Vagina (tissue), 2 donors: ENCODE data around the gene ANO2. TPM values are rescaled to one million over a fixed set of nuclear protein-coding genes. Genes with fewer than 3 reads are reported as not detected.
A peak's percentile ranks its signal among the peaks of the same experiment; 100 is the strongest.

ENCODE experiments used
- DNase-seq, 2 donors: peaks; one replicate each; pipeline ENCODE4 v3.0.0-alpha.2; 2017; ENCODE audit errors: extremely low spot score in 2 of 2
- H3K27ac ChIP-seq: fragments of 200-600 bp; sonication (generic); one replicate; pipeline ENCODE4 v1.5.1; 2019
- H3K27me3 ChIP-seq: fragments of 200-600 bp; sonication (generic); one replicate; pipeline ENCODE4 v1.5.1; 2019
- H3K36me3 ChIP-seq, 2 donors: fragments of 200-600 bp; sonication (generic); one replicate each; pipeline ENCODE4 v1.5.1; 2017 to 2019
- H3K4me1 ChIP-seq: fragments of 200-600 bp; sonication (generic); one replicate; pipeline ENCODE4 v1.5.1; 2019
- H3K4me3 ChIP-seq, 2 donors: fragments of 200-600 bp; sonication (generic); 1 replicate in 1 of 2; 2 replicates in 1 of 2; pipeline ENCODE4 v1.5.1; 2016 to 2019
- H3K9me3 ChIP-seq: fragments of 200-600 bp; sonication (generic); one replicate; pipeline ENCODE4 v1.5.1; 2019
- POLR2A ChIP-seq, 2 donors: fragments of 450-650 bp; IDR thresholded peaks; one replicate each; pipeline ENCODE4 v1.6.1; 2017; ENCODE audit warnings: antibody characterized with exemption in 2 of 2, mild to moderate bottlenecking in 2 of 2, moderate library complexity in 2 of 2
- POLR2AphosphoS5 ChIP-seq, 2 donors: sonication (generic); formaldehyde crosslinking; IDR thresholded peaks; one replicate each; pipeline ENCODE4 v1.9.0; 2017; ENCODE audit warnings: antibody characterized with exemption in 2 of 2, mild to moderate bottlenecking in 2 of 2, low read depth in 1 of 2; ENCODE audit not compliant: insufficient read depth in 1 of 2
- intact Hi-C: fragments of 100-400 bp; cut with DNase I; formaldehyde crosslinking; loops from one replicate; pipeline ENCODE4 v1.15.1; 2023
- total RNA-seq: library from RNA; depleted of rRNA; stranded (reverse); fragments of >200 nt; gene quantifications from one replicate; pipeline ENCODE4 v1.2.3, GENCODE V29; 2016
- TF ChIP-seq, protein P1 (sequence below), 3 experiments: fragments of 450-650 bp in 2 of 3; fragments of 200-600 bp in 1 of 3; sonication (generic) in 1 of 3; IDR thresholded peaks; one replicate each; pipeline ENCODE4 v1.5.1; 2017 to 2019; ENCODE audit warnings: antibody characterized with exemption in 3 of 3, mild to moderate bottlenecking in 2 of 3, moderate library complexity in 2 of 3

ANO2 gene
- total RNA-seq, 1 donor from 2014 or later: 18.7 TPM

DNA sequence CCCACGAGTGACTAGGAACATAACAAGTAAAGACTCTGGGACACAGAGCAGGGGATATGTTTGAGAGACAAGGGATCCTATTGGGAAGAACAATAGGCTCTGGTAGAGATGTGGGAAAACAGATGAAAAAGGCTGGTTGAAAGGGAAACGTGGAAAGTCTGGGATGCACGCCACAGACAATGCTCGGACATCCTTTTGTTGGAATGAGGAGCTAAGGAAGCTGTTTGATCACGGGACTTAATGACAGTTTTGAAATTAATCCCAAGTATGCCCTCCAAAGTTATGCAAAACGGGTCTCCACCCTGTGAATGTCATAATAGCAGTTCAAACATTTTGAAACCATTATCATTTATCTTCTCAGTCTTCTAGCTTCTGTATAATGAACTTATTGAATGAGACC, 31.7 kb upstream of the ANO2 start:
- H3K27me3 ChIP-seq: no peaks in the 10 kb centered on the region
- no peak for TF ChIP-seq POLR2A (IDR thresholded peaks at IDR 0.05)
- TF ChIP-seq, protein P1, sequence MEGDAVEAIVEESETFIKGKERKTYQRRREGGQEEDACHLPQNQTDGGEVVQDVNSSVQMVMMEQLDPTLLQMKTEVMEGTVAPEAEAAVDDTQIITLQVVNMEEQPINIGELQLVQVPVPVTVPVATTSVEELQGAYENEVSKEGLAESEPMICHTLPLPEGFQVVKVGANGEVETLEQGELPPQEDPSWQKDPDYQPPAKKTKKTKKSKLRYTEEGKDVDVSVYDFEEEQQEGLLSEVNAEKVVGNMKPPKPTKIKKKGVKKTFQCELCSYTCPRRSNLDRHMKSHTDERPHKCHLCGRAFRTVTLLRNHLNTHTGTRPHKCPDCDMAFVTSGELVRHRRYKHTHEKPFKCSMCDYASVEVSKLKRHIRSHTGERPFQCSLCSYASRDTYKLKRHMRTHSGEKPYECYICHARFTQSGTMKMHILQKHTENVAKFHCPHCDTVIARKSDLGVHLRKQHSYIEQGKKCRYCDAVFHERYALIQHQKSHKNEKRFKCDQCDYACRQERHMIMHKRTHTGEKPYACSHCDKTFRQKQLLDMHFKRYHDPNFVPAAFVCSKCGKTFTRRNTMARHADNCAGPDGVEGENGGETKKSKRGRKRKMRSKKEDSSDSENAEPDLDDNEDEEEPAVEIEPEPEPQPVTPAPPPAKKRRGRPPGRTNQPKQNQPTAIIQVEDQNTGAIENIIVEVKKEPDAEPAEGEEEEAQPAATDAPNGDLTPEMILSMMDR (IDR thresholded peaks at IDR 0.05): no peak
- no peak for TF ChIP-seq POLR2AphosphoS5 (IDR thresholded peaks at IDR 0.05; ENCODE audit: insufficient read depth in 1 of 2, low read depth in 1 of 2)
- intact Hi-C loops: no loop called here
- no peak overlapping the region for H3K27ac ChIP-seq
- no peaks in the 10 kb centered on the region for H3K36me3 ChIP-seq
- H3K4me1 ChIP-seq: no peaks in the 10 kb centered on the region
- H3K9me3 ChIP-seq: no peaks in the 10 kb centered on the region
- no peak overlapping the region for H3K4me3 ChIP-seq
- no peak for DNase-seq

DNA sequence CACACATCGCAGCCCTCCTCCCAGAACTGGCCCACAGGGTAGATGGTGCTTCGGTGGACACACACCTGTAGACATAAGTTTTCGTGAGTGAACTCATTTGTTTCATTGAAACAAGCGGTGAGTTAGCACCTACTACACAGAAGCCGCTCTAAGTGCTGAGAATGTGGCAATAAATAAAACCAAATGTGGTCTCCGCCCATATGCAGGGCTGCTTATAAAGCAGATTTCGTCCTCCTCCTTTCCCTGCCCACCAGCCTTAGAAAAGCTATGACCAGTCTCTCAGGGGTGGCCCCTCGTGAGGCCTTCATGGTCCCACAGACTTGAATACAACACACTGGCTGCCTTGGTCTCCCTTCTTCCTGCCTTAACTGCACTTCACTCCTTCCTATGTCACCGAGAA, 31.1 kb upstream of the ANO2 start:
- no peaks in the 10 kb centered on the region for H3K36me3 ChIP-seq
- no peaks in the 10 kb centered on the region for H3K27me3 ChIP-seq
- intact Hi-C loops: no loop called here
- H3K27ac ChIP-seq: no peak overlapping the region
- H3K9me3 ChIP-seq: no peaks in the 10 kb centered on the region
- DNase-seq: no peak
- H3K4me1 ChIP-seq: no peaks in the 10 kb centered on the region
- H3K4me3 ChIP-seq: no peak overlapping the region
- TF ChIP-seq POLR2AphosphoS5 (IDR thresholded peaks at IDR 0.05; ENCODE audit: insufficient read depth in 1 of 2, low read depth in 1 of 2) (no peak), POLR2A (IDR thresholded peaks at IDR 0.05) (no peak)
- TF ChIP-seq, protein P1 (IDR thresholded peaks at IDR 0.05): no peak

DNA sequence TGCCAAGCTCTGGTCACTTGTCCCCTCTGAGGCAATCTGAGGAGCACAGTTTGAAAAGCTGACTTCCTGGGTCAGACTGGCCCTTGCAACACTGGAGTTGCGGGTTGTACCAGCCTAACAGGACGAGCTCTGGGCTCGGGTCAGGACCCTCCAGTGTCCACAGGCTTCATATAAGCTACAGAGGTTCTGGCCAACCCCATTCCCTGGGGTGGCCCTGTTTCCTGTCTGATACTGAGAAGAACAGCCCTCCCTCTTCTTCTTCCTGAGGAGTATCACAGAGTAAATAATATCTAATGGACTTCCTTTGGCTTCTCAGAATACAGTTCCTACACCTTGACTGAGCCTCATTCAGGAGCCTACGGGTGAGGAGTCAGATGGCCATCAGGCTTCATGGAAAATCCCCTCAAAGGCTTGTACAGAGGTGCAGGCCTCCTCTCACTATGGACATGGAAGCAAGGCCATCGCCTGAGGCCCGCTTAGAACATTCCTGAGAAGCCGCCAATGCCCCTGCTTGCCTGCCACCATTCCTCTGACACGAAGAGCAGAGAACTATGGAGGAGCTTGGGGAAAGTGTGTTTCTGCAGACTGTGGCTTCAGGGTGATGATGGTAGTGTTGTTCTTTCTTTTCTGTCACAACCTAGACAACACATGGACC, 28.5 kb upstream of the ANO2 start:
- Histone ChIP-seq H3K27me3 (no peaks in the 10 kb centered on the region), H3K4me1 (no peaks in the 10 kb centered on the region), H3K27ac (no peak overlapping the region), H3K9me3 (no peaks in the 10 kb centered on the region), H3K4me3 (no peak overlapping the region), H3K36me3 (no peaks in the 10 kb centered on the region)
- TF ChIP-seq POLR2A (IDR thresholded peaks at IDR 0.05): no peak
- no peak for TF ChIP-seq POLR2AphosphoS5 (IDR thresholded peaks at IDR 0.05; ENCODE audit: insufficient read depth in 1 of 2, low read depth in 1 of 2)
- TF ChIP-seq, protein P1 (IDR thresholded peaks at IDR 0.05): no peak
- intact Hi-C loops: no loop called here
- no peak for DNase-seq

DNA sequence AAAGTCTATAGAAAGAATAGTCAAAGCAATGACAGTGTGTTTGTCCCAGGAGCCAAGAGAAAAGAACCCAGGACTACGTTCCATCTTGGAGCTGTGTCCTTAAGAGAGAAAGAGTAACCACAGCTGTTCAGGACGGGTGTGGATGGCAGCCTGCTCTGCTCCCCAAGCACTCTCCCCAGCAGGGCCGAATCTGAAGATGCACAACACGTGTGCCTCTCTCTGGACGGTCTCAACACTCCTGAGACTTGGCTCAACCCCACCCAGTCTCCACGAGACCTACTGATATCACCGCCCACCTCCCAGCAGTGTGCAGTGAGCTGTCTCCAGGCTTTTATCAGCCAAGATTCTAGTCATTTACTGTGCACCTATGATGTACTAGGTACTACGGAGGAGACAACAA, 27.3 kb upstream of the ANO2 start:
- Histone ChIP-seq H3K27me3 (no peaks in the 10 kb centered on the region), H3K36me3 (no peaks in the 10 kb centered on the region), H3K27ac (no peak overlapping the region), H3K4me1 (no peaks in the 10 kb centered on the region), H3K9me3 (no peaks in the 10 kb centered on the region), H3K4me3 (no peak overlapping the region)
- DNase-seq: peak in 1 of 2 donors; percentile 31
- intact Hi-C loops: no loop called here
- TF ChIP-seq POLR2A (IDR thresholded peaks at IDR 0.05) (no peak), POLR2AphosphoS5 (IDR thresholded peaks at IDR 0.05; ENCODE audit: insufficient read depth in 1 of 2, low read depth in 1 of 2) (no peak)
- TF ChIP-seq, protein P1 (IDR thresholded peaks at IDR 0.05): no peak

DNA sequence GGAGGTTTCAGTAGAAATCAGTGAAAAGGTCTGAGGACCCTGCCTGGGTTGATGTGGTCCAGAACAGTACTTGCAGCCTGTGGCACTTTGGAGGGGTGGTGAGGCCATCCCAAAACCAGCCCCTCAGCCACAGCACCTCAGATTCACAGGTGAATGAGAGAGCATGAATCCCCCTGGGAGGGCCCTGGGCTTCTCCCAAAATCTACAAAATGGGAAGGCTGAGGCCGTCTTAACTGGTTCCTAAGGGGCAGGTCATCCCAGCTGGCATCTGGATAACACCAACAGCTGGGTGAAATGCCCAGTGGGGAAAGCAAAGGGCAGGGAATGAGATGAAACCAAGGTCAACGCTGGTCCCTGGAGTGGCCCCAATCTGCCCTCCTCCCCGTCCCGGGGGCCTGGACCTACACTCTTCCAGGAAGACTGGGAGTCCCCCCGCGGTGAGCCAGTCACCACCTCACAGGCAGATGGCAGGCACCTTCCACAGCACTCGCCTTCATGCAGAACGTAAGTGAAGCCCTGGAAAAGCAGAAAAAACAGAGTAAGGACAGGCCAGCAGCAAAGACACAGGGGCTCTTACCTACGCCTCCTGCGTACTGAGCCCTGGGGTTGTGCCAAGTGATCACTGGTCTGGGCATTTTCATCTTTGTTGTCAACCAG, 26.3 kb upstream of the ANO2 start:
- Histone ChIP-seq H3K4me3 (no peak overlapping the region), H3K27ac (no peak overlapping the region), H3K4me1 (no peaks in the 10 kb centered on the region), H3K9me3 (no peaks in the 10 kb centered on the region), H3K27me3 (no peaks in the 10 kb centered on the region), H3K36me3 (no peaks in the 10 kb centered on the region)
- intact Hi-C loops: no loop called here
- TF ChIP-seq POLR2AphosphoS5 (IDR thresholded peaks at IDR 0.05; ENCODE audit: insufficient read depth in 1 of 2, low read depth in 1 of 2) (no peak), POLR2A (IDR thresholded peaks at IDR 0.05) (no peak)
- TF ChIP-seq, protein P1 (IDR thresholded peaks at IDR 0.05): no peak
- DNase-seq: peak; percentile 60 to 93
